ENCODE measurements around the gene GP1BB. TPM values are rescaled to one million over a fixed set of nuclear protein-coding genes. Genes with fewer than 3 reads are reported as not detected.

The GP1BB gene
- total RNA-seq, 1 donor from 2014 or later: not detected

DNA sequence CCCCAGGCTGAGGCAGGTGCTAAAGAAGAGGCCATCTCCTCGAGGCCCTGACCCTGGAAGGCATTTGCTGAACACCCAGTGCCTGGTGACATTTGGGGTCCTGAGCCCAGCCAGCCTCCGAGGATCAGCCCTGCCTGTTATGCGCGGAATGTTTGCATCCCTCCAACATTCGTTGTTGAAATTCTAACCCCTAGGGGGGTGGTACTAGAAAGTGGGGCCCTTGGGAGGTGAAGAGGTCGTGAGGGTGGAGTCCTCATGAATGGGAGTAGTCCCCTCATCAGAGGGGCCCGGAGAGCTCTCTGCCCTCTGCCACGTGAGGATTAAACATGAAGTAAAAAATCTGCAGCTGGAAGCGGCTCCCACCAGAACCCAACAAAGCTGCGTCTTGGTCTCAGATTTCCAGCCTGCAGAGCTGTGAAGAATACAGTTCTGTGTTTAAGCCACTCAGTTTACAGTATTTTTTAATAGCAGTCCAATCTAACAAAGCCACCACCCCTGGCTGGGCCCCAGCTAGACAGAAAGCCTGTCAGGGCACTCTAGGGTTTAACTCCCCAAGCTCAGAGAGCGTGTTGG is 44.3 kb upstream of the GP1BB start:
- H3K4me1 ChIP-seq: no peaks in the 10 kb centered on the region
- DNase-seq: no peak
- no peaks in the 10 kb centered on the region for H3K36me3 ChIP-seq
- H3K27me3 ChIP-seq (ENCODE audit: low read depth): peaks cover 54% of the 10 kb centered on the region
- no peak overlapping the region for H3K27ac ChIP-seq (replicated peaks)
- no peak overlapping the region for H3K4me3 ChIP-seq
- H3K9me3 ChIP-seq (replicated peaks): no peaks in the 10 kb centered on the region
- TF ChIP-seq CTCF (IDR thresholded peaks at IDR 0.05; ENCODE audit: borderline replicate concordance): no peak
- intact Hi-C loops (cut with micrococcal nuclease): no loop called here

DNA sequence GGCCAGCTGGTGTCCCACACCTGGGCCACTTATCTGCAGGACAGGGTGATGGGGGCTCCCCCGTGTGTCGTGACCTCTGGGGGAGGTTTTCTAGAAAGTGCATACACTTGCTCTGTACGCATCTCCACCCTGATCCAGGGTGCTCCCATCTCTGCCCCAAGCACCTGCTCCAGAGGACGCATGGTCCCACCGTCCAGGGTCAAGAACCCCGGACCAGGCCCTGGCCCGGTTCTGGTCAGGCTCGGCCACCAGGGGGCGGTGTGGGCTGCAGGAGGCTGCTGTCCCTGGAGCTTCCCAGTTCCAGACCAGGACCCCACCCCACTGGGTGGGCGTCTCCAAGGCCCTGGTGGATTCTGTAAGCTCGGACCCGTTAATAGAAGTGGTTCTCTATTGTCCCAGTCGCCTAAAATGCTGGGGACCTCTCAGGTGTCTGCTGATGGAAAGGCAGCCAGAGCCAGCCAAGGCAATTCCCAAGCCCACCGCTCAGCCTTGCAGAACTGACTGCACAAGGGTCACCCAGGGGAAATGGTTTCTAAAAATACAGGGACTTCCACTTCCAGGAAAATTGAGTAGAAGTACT is 43.7 kb upstream of the GP1BB start:
- no peaks in the 10 kb centered on the region for H3K9me3 ChIP-seq (replicated peaks)
- intact Hi-C loops (cut with micrococcal nuclease): no loop called here
- TF ChIP-seq CTCF (IDR thresholded peaks at IDR 0.05; ENCODE audit: borderline replicate concordance): peak; percentile 90

DNA sequence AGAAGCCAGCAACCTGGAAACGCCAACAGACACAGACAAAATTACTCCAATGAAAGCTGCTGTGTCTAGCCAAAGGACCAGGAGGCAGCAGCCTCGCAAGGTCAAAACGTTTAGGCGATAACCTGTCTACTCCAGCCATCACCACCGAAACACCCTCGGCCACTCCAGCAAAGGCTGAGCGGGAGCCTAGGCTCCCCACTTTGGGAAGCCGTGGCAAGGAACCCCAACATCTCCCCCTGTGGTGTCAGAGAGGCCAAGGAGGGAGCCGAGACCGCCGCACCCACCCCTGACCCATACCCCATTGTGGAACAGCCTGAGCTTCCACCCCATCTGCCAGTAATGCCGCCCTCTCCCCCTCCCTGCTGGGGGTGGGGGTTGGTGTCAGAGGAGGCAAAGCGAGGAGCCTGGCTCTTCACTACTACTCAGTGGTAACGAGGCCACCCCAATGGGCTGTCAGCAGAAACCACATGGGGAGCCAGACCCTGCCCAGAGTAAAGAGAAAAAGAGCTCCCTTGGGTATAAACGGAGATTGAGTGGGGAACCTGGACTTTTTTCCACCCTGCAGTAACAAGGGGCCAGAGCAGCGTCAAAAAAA is 43.0 kb upstream of the GP1BB start:
- no peaks in the 10 kb centered on the region for H3K36me3 ChIP-seq
- no peak overlapping the region for H3K4me3 ChIP-seq
- no peak for TF ChIP-seq CTCF (IDR thresholded peaks at IDR 0.05; ENCODE audit: borderline replicate concordance)
- intact Hi-C loops (cut with micrococcal nuclease): no loop called here
- H3K9me3 ChIP-seq (replicated peaks): no peaks in the 10 kb centered on the region
- H3K27ac ChIP-seq (replicated peaks): no peak overlapping the region
- H3K27me3 ChIP-seq (ENCODE audit: low read depth): peaks cover 47% of the 10 kb centered on the region
- H3K4me1 ChIP-seq: no peaks in the 10 kb centered on the region
- no peak for DNase-seq

More for the DNA sequence above, 43.7 kb upstream of the GP1BB start:
- no peaks in the 10 kb centered on the region for H3K4me1 ChIP-seq
- H3K4me3 ChIP-seq: no peak overlapping the region
- H3K36me3 ChIP-seq: no peaks in the 10 kb centered on the region
- DNase-seq: peak; percentile 46
- no peak overlapping the region for H3K27ac ChIP-seq (replicated peaks)
- peaks cover 53% of the 10 kb centered on the region for H3K27me3 ChIP-seq (ENCODE audit: low read depth)

GRCh38 chr22:19680911-19681862 is 42.2 kb upstream of the GP1BB start:
- H3K4me1 ChIP-seq: no peaks in the 10 kb centered on the region
- no peak overlapping the region for H3K27ac ChIP-seq (replicated peaks)
- peaks cover 42% of the 10 kb centered on the region for H3K27me3 ChIP-seq (ENCODE audit: low read depth)
- H3K36me3 ChIP-seq: no peaks in the 10 kb centered on the region
- no peak for TF ChIP-seq CTCF (IDR thresholded peaks at IDR 0.05; ENCODE audit: borderline replicate concordance)
- no peak overlapping the region for H3K4me3 ChIP-seq
- H3K9me3 ChIP-seq (replicated peaks): no peaks in the 10 kb centered on the region
- intact Hi-C loops (cut with micrococcal nuclease): no loop called here
- DNase-seq: no peak

DNA sequence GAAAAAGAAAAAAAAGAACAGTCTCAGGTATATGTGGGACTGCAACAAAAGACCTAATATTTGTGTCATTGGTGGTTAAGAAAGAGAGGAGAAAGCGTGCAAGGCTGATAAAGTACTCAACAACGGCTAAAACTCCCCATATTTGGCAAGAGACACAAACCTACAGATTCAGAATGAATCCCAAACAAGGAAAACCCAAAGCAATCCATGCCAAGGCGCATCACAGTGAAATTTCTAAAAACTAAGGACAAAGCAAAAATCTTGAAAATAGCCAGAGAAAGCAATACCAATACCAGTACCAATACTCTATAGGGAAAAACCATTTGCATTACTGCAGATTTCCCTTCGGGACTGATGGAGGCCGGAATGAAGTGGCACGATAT is 41.5 kb upstream of the GP1BB start:
- intact Hi-C loops (cut with micrococcal nuclease): no loop called here
- no peak for TF ChIP-seq CTCF (IDR thresholded peaks at IDR 0.05; ENCODE audit: borderline replicate concordance)
- no peak overlapping the region for H3K27ac ChIP-seq (replicated peaks)
- peaks cover 39% of the 10 kb centered on the region for H3K27me3 ChIP-seq (ENCODE audit: low read depth)
- H3K36me3 ChIP-seq: no peaks in the 10 kb centered on the region
- no peaks in the 10 kb centered on the region for H3K9me3 ChIP-seq (replicated peaks)
- no peak for DNase-seq
- H3K4me3 ChIP-seq: no peak overlapping the region
- no peaks in the 10 kb centered on the region for H3K4me1 ChIP-seq
